GM10266 (cell line): ENCODE data around the gene BBS12.

Experiments
- DNase-seq: peaks from one replicate; pipeline ENCODE4 v3.0.0; 2012; ENCODE audit errors: extremely low spot score
- CTCF ChIP-seq: IDR thresholded peaks from 2 replicates; pipeline ENCODE4 v1.5.1; 2012; ENCODE audit warnings: mild to moderate bottlenecking, low read depth; ENCODE audit not compliant: control insufficient read depth, insufficient read depth; ENCODE audit errors: missing control alignments

Gene BBS12

DNA sequence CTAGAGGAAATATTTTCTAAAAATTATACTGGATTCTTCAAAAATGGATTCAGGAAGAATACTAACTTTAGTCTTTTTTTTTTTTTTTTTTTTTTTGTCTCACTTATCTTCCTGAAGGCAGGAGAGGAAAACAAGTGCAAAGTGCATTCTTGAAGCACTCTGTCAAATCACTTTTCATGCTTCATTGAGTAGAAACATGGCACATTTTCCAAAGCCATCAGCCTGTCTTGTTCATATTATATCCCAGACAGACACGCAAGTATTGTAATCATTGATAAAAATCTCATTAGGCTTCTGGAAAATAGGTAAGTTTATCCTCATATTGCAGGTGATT, 1.2 kb downstream of the BBS12 start:
- DNase-seq, result no peak
- no peak for TF ChIP-seq CTCF

- no peak for DNase-seq
- no peak for TF ChIP-seq CTCF
Observed at GRCh38 chr4:122739174-122739573, 6.7 kb downstream of the BBS12 start.

DNA sequence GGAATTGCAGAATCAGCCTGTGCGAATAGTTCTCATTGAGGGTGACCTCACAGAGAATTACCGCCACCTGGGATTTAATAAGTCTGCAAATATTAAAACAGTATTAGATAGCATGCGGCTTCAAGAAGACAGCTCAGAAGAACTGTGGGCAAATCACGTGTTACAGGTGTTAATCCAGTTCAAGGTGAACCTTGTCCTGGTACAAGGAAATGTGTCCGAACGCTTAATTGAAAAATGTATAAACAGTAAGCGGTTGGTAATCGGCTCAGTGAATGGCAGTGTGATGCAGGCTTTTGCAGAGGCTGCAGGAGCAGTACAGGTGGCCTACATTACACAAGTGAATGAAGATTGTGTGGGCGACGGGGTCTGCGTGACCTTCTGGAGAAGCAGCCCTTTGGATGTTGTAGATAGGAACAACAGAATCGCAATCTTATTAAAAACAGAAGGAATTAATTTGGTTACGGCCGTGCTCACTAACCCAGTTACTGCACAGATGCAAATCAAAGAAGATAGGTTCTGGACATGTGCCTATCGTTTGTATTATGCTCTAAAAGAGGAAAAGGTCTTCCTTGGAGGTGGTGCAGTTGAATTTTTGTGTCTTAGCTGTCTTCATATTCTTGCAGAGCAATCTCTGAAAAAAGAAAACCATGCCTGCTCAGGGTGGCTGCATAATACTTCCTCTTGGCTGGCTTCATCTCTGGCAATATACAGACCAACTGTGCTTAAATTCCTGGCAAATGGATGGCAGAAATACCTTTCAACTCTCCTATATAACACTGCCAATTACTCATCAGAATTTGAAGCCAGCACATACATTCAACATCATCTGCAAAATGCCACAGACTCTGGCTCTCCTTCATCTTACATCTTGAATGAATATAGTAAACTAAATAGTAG, 10.7 kb downstream of the BBS12 start:
- no peak for TF ChIP-seq CTCF
- no peak for DNase-seq

DNA sequence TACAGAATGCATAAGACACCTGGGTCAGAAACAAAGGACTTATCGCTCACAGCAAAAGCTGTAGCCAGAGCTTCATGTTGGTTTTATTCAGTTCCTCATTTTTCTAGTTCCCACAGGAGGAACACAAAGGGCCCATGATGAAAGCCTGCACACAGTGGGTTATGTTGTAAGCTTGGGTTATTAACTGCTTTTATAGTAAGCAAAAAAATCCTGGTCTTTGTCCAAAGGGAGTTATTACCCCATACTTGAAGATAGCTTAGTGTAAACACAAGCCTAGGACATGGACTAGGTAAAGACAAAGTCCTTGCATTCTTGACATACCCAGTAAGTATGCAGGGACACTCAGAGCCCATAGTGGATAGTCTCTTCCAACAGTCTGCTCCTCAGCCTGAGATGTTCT, 11.7 kb downstream of the BBS12 start:
- no peak for DNase-seq
- no peak for TF ChIP-seq CTCF

DNA sequence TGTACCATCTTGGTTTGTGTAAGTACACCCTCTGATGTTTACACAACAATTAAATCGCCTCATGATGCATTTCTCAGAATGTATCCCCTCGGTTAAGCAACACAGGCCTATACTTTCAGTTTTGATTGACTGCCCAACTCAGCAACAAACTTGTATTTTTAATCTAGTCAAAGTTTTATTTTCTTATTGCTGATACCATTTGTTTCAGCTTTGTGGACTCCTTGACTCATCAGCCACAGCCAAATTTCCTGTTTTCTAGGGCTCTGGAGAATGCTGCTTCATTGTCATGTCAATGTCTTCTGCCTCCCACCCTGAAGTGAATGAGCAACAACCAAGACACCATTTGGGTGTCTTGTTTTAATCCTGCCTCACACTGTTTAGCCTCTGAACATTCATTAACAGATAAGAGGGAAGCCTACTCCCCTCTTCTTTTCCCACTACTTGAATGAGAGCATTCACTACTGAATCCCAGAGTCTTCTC, 14.0 kb downstream of the BBS12 start:
- DNase-seq, result no peak
- TF ChIP-seq CTCF, result no peak

DNA sequence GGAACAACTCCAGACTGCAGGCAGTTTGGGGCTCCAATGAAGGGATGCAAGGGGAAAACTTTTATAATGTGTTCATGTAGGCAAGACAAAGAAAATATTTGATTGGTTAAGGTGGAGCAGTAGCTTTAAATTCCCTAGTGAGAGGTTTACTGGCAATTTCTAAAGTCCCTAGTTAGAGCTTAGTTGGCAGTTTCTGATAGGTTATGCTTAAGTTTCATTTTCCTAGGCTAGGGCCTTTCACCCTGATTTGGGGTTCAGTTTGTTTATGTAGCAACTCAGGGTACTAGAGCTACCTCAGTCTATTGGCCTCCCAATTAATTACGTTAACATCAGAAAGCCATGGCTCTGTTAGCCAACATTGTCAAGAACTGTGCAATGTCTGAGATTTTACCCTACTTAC, 14.6 kb downstream of the BBS12 start:
- DNase-seq, result no peak
- TF ChIP-seq CTCF, result no peak

DNA sequence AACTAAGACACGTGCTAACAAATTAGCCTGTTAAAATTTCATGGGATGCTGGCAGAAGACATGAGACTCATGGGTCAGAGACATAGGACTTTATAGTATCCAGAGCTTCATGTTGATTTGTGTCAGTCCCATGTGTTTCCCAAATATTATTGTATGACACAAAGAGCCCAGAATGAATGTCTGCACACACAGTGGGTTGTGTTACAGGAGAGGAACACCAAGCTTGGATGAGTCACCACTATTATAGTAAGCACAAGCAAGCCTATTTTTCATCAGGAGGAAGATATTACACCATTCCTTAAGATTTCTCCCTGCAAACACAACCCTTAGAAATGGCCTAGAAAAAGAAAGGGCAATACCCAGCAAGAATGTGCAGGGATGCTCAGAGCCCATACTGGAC, 15.4 kb downstream of the BBS12 start:
- no peak for TF ChIP-seq CTCF
- DNase-seq, result no peak
